ENCODE data around the gene SMARCD1.
A peak's percentile ranks its signal among the peaks of the same experiment; 100 is the strongest.

The SMARCD1 gene

DNA sequence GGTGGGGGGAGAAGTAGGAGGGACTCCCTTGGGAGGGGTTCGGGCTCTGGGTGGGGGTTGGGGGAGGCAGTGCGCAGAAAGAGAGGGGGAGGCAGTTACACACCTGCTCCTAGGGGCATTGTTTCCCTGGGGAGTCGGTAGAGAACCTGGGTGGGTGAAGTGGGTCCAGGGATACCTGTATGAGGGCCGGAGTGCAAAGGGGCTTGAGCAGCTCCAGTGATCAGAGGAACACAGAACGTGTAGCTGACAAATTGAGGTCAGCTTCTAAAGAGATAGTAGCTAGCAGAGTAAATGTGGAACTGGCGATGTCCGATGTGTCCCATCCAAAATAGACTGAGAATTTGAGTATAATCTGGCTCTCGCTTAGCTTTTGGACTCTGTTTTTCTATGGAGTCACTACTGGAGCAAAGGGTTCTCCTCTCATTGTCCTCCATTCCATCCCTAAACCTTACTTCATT, 502 bp downstream of the SMARCD1 start:
- DNase-seq (ENCODE audit: insufficient read length, low spot score) = no peak
- no peak for FAIRE-seq
- TF ChIP-seq, protein P1, sequence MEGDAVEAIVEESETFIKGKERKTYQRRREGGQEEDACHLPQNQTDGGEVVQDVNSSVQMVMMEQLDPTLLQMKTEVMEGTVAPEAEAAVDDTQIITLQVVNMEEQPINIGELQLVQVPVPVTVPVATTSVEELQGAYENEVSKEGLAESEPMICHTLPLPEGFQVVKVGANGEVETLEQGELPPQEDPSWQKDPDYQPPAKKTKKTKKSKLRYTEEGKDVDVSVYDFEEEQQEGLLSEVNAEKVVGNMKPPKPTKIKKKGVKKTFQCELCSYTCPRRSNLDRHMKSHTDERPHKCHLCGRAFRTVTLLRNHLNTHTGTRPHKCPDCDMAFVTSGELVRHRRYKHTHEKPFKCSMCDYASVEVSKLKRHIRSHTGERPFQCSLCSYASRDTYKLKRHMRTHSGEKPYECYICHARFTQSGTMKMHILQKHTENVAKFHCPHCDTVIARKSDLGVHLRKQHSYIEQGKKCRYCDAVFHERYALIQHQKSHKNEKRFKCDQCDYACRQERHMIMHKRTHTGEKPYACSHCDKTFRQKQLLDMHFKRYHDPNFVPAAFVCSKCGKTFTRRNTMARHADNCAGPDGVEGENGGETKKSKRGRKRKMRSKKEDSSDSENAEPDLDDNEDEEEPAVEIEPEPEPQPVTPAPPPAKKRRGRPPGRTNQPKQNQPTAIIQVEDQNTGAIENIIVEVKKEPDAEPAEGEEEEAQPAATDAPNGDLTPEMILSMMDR (IDR thresholded peaks at IDR 0.05; ENCODE audit: insufficient read depth, missing control alignments) = no peak

DNA sequence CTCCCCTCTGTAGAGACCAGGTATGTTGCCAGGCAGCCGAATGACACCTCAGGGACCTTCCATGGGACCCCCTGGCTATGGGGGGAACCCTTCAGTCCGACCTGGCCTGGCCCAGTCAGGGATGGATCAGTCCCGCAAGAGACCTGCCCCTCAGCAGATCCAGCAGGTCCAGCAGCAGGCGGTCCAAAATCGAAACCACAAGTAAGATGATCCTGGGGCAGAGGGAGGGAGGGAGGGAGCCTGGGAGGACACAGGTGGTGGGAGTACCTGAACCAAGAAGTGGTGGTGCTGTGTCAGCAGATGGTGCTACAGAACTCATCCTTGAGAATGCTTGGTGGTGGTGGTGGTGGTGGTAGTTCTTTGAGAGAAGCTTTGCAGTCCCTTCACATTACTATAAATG, 1.0 kb downstream of the SMARCD1 start:
- TF ChIP-seq, protein P1 (IDR thresholded peaks at IDR 0.05; ENCODE audit: insufficient read depth, missing control alignments) = no peak
- no peak for FAIRE-seq
- no peak for DNase-seq (ENCODE audit: insufficient read length, low spot score)

DNA sequence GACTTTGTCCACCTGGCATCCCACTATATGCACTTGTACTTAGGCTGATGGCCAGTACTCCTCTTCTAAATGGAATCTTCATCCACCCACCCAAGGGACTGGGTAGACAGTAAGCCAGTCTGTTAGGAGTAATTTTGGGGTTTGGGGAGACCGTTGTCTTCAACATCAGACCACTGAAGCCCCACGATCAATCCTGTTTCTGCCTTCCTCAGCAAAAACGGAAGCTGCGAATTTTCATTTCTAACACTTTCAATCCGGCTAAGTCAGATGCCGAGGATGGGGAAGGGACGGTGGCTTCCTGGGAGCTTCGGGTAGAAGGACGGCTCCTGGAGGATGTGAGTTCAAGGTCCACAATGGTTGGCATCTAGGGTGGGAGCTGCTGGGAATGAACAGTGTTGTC, 2.0 kb downstream of the SMARCD1 start:
- TF ChIP-seq, protein P1 (IDR thresholded peaks at IDR 0.05; ENCODE audit: insufficient read depth, missing control alignments) = no peak
- no peak for DNase-seq (ENCODE audit: insufficient read length, low spot score)
- no peak for FAIRE-seq

DNA sequence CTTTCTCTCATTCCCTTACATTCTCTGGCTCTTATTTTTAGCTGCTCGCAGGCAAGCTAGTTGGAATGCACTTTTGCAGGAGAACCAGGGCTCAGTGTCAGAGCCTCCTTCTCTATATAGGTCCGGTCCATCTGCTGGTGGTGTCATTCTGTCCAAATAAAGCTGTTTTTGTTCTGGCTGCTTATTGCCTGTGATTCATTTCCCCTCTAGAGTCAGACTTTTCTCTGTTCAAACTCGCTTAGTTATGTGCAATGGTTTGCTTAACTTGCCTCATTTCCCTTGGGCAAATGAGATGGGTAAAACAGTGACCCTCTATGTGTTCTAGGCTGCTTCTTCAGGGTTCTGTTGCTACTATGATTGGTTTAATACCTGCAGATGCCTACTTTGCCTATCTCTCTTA, 2.9 kb downstream of the SMARCD1 start:
- no peak for DNase-seq (ENCODE audit: insufficient read length, low spot score)
- TF ChIP-seq, protein P1 (IDR thresholded peaks at IDR 0.05; ENCODE audit: insufficient read depth, missing control alignments) = no peak
- no peak for FAIRE-seq

DNA sequence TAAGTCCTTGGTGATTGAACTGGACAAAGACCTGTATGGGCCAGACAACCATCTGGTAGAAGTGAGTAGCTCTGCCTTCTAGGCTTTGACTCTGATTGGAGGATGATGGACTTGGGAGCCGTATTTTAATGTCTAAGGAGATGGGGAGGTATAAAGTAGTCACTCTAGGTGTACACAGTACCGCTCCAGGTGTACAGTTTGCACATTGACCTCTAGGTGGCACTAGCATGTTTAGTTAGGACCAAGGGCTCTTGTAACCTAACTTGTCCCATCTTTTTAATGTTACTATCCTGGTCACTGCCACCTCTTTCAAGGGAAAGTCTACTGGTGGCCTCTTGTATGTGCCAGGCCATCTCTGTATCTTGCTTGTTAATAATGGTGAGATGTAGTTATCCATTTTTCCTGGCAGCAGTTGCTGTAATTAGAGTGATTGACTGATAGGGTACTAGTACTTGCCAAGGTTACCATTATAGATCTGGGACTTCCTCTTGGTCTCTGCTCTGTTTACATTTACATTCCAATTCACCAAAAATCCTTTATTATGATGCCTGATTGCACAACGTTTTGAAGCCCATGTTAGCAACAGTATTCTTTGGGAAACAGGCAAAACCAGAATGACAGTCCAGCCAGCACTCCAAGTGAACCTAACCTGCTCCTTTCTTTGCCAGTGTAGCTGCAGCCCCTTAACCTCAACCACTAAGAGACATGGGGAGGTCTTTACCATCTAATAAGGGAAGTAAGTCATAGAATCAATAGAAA, 3.6 kb downstream of the SMARCD1 start:
- FAIRE-seq = no peak
- TF ChIP-seq, protein P1 (IDR thresholded peaks at IDR 0.05; ENCODE audit: insufficient read depth, missing control alignments) = peak; percentile 71
- no peak for DNase-seq (ENCODE audit: insufficient read length, low spot score)

DNA sequence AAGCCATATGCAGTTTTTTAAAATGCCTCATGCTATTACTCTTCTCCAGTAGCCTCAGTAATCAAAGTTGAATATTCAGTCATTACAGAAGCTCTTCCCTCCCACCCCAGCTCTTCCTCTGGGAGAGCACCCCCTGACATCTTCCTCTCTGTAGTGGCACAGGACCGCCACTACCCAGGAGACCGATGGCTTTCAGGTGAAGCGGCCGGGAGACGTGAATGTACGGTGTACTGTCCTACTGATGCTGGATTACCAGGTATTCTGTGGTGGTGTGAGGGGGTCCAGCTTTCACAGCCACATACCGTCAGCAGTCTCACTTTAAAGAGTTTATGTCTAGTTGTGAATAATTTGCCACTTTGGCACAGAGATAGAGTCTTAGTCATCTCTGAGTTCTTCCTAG, 4.6 kb downstream of the SMARCD1 start:
- FAIRE-seq (no peak), DNase-seq (ENCODE audit: insufficient read length, low spot score) (no peak)
- TF ChIP-seq, protein P1 (IDR thresholded peaks at IDR 0.05; ENCODE audit: insufficient read depth, missing control alignments) = no peak

DNA sequence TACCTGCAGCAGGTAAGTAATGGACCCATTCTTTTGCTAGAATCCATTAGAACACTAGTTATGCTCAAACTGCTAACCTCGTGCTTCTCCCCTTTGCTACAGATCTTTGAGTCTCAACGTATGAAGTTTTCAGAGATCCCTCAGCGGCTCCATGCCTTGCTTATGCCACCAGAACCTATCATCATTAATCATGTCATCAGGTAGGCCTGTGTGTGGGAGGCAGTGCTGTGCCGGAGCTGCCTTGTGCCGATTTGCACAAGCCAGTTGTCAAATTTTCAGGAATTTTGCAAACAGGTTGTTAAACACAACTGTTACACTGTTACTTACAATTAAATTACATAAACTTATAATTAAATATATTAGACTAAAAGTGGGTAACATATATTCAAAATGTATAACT, 5.2 kb downstream of the SMARCD1 start:
- TF ChIP-seq, protein P1 (IDR thresholded peaks at IDR 0.05; ENCODE audit: insufficient read depth, missing control alignments) = no peak
- FAIRE-seq (no peak), DNase-seq (ENCODE audit: insufficient read length, low spot score) (no peak)

Measured in D721Med (cell line).